ENCODE measurements around the gene E2F7. TPM values are rescaled to one million over a fixed set of nuclear protein-coding genes. Genes with fewer than 3 reads are reported as not detected.

The E2F7 gene
- total RNA-seq, 1 donor from 2014 or later, result 1.7 TPM

DNA sequence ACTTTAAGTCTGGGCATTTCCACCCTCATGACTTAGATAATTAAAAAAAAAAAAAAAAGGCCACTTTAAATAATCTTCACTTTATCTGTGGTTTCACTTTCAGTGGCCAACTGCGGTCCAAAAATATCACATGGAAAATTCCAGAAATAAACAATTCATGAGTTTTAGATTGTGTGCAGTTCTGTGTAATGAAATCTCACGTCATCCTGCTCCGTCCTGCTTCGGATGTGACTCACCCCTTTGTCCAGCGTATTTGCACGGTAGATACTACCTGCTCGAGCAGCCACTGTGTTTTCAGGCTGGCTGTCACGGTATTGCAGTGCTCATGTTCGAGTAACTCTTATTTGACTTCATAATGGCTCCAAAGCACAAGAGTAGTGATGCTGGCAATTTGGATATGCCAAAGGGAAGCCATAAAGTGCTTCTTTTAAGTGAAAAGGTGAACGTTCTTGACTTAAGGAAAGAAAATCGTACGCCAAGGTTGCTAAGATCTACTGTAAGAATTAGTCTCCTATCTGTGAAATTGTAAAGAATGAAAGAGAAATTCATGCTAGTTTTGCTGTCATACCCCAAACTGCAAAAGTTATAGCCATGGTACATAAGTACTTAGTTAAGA lies 2.4 kb downstream of the E2F7 start:
- DNase-seq (ENCODE audit: low spot score), result no peak

DNA sequence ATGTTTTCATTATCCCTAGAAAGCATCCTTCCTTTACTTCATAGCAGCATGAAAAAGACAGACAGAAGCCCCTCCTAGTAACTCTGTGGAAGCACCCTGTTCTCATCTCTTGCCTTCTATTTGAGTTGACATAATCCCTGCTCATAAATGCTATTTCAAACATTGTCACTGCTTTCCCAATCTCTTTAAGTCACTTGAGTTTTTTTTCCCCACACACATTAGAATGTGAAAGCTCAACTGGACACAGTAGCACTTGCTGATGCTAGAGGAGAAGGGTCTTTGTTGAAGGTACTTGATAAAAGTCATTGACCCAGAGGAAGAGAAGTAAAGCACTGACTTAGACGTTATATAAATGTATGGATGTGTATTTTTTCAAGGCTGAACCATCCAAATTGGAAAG lies 3.0 kb downstream of the E2F7 start:
- no peak for DNase-seq (ENCODE audit: low spot score)

DNA sequence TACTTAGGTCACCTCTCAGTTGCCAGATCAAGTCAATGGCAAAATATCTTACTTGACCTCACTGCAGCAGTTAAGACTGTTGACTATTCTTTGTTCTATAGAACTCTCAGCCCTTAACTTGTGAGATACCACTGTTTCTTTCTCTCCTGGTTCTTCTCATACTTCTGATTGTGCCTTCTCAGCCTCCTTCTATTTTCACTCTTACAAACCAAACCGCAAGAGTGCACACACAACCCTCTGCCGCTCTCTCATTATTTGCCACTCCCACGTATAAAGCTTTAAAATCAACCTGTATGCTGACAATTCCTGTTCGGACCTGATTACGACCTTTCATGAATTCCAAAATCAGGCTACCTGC lies 4.5 kb downstream of the E2F7 start:
- DNase-seq (ENCODE audit: low spot score), result no peak

DNA sequence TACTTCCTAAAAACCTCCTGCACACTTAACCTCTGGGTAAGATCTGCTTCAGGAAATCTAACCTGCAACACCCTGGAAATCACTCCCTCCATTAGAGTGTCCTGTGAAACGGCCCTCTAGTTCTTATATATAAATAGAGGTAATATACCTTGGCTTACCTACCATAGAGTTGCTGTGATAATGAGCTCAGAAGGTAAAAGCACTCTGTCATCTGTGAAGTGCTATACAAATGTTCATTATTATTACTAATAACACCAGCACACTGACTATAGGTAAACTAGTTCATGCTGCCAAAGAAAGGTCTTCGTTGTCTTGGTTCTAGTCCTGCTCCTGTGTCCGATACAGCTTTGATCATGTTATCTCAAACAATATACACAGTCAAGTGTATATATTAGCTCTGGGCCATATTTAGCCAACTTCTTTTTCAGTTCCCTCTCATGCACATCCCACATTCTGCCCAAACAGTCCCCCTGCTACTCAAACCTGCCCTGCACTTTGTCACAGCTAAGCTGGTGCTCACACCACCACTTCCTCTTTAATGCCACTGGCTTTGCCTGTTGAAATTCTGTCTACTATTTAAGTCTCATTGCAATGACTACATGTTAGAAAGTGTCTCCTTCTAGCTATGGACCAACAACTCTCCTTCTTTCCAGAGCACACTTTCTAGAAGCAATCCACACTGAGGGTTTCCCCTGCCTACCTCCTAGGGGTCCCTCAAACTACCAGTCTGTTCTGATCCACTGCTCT lies 5.1 kb downstream of the E2F7 start:
- DNase-seq (ENCODE audit: low spot score), result no peak

DNA sequence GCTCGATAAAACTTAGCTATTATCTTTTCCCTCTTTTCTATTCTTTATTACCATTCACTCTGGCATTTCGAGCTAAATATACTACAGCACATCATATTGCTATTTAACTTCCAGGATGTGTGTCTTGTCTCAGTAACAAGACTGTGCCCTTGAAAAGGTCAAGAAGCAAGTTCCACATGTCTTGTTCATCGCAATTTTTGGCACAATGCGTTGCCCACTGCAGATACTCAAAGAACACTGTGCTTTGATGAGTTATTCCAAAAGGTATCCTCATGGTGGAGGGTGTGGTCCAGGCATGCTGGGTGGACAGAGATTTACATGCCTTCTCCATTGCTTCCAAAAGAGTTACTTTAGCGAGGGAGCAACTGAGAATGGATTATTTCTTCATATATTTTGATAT lies 6.6 kb downstream of the E2F7 start:
- no peak for DNase-seq (ENCODE audit: low spot score)

DNA sequence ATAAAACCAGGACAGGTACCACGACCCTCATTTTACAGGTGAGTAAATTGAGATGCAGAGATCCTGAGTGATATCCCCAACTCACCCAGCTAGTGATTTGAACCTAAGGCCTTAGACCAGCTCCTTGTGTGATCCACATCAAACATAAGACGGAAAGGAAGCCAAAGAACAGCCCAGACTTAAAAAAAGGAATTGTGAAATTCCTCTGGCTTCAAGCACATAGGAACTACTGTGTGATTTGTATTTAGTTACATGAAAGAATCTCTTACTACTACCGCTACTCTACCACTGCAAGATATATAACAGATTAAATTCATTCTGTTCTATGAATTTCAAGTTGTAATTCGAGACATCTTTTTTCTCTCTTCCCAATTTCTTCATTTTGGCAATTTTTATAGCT lies 10.5 kb downstream of the E2F7 start:
- no peak for DNase-seq (ENCODE audit: low spot score)

DNA sequence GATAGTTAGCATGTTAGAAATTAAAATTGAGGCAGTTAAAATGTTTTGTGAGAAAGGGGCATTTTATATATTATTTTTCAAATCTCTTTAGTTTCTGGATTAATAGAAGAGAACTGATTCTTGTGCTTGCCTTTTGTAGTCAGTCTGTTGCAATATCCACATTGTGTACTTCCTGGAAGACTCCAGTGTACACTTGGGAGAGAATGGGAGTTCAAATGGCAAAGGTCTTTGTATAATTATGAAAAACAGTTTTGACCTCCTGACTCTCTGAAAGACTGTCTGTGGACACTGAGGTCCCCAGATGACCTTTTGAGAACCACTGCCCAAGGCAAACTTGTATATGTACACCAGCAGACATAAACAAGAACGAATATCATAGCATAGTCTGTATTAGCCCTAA lies 12.1 kb downstream of the E2F7 start:
- DNase-seq (ENCODE audit: low spot score), result no peak

DNA sequence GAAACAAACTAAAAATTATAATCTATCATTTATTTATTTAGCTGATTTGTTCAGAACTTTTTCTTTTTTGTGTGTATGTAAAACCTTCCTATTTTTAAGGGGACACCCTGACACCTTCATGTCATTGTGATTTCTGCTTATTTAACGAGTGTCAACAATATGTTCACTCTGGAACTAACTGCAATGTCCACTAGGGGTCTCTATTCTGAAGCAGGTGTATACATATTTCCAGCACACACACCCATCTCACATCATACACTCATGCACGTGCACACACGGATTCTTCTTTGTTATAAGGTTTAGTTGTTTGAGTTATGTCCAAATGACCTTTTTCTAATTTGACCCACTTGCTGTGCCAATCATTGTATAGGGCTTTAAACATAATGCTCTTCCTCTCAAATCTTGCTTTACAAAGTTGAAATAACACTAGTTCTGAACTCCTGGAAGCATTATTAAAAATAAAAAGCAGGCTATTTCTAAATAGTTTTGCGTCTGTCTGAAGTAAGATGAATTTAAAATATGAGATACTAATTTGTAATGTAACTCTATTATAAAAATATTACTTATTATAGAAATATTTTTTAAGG lies 15.5 kb downstream of the E2F7 start:
- peak; percentile 51 for DNase-seq (ENCODE audit: low spot score)

DNA sequence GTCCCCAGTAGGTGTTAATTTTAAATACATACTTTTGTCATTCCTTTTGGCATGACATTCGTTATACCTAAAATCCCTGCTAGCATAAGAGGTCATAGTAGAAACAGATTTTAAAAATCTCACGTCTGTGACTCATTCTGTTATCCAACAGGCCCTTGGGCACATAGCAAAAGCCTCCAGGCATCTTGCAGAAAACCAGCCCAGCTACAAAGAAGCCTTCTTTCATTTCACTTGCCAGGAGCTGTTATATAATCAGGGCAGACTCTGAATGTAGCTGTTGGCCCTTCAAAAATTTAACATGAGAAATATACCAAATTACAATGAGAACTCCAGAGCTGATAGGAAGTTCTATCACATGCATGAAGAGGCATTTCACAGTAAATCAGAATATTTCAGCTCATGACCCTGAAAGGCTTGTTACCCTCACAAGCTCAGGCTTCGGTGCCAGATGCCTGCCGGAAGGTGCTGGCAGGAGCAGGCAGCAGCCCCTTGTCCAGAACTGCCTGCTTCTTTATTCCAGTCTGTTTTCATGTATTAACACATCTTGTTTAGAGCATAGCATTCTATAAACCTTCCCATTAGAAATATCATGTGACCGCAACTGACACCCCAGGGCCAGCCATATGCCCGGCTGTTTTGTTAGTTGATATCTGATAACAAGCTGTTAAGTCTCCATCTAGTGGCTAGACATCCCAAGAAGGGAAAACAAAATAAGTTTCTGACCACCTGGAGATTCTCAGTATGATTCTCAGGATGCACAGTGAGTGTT lies 17.8 kb downstream of the E2F7 start:
- no peak for DNase-seq (ENCODE audit: low spot score)

DNA sequence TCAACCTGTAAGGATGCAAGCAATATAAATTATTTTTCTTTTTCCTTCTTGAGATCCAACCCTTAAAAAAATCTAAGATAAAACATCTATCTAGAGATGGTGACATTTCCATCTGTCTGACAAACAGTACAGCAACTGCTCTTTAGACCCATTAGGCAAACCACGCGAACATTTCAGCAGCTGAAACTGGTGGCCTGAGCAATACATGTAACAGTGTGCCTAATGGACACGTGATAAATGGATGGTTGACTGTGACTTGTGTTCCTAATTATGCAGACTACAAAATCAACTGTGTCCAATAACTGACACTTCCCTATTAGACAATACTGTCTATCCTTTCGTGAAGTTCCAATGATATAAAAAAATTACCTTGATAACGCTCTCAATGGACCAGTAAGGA lies 18.9 kb downstream of the E2F7 start:
- no peak for DNase-seq (ENCODE audit: low spot score)

DNA sequence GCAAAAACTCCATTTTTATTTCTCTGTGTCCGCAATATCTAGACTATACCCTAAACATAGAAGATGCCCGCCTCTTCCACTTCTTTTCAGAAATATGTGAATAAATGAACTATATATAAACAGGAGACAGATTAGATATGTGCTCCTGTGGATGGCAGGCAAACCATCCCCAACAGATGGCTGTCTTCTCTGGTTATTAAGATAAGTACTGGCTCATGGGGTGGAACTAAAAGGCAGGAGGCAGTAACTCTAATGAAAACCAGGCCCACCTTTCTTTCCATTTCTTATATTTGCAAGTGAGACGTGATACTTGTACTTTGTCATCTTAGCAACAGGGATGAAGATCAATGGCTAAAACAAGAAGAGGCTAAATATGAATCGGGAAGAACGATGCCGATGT lies 20.2 kb downstream of the E2F7 start:
- DNase-seq (ENCODE audit: low spot score), result peak; percentile 49

DNA sequence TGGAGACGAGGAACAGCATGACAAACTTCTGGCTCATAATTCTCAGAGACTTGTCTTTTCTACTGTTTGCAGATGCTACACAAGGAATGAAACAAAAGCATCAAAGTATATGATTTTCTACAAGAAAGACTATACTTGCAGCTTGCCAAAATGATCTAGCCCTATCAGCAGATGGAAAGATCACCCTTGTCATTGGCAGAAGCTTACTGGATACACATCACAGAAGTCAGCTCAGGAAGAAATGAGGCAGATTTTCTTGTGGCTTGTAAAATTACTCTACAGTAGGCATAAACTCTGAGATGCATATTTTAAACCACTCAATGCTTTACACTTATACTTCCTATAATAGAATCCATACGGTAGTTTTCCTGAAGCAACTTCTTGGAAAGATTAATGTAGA lies 20.6 kb downstream of the E2F7 start:
- peak; percentile 53 for DNase-seq (ENCODE audit: low spot score)

DNA sequence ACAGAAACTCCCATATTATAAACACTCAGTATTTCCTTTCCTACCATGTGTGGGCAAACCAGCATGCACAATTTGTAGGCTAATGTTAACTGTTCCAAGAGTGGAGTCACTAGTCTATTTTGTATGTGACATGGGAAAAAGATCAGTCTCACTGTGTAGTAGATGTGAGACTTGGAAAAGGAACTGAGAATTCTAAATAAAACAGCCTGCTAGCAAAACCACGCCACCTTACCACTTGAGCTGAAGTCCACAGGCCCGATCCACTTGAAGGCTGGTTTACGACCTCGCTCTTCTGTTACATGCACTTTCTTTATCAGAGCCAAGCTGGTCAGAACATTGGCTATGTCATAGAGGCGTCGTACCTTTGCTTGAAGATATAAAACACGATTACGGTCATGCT lies 22.5 kb downstream of the E2F7 start:
- DNase-seq (ENCODE audit: low spot score), result no peak

DNA sequence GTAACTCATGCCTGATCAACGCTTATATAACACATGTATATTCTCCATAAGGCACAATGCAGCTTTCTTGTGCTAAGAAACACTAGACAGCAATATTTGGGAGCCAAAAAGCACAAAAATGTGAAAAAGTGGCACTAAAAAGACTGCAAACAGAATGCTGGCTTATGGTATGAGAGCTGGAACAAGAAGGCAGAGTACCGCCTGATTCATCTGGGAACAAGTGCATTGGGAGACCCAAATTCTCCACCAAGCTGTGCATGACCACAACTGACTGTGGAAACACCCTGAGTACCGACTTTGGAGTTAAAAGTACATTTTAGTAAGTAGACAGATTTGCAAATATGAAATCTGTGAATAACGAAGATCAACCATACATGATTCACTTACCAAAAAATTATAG lies 25.1 kb downstream of the E2F7 start:
- DNase-seq (ENCODE audit: low spot score), result no peak

DNA sequence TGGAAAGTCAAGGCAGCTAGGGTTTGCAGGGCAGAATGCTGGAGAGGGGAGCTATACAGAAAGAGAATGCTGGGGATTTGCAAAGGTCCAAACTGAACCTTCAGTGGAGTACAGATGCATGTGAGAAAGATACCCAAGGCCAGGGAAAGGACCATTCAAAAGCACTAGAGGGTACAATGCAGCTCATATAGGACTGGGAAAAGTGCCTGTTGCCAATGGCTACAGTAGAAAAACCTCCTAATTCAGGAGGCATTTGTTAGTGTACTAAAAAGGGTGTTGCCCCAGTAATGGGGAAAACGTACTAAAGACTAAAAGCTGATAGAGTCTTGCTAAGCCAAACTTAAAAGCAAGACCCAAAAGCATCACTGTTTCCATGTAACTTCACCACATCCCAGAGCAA lies 30.1 kb downstream of the E2F7 start:
- DNase-seq (ENCODE audit: low spot score), result no peak

DNA sequence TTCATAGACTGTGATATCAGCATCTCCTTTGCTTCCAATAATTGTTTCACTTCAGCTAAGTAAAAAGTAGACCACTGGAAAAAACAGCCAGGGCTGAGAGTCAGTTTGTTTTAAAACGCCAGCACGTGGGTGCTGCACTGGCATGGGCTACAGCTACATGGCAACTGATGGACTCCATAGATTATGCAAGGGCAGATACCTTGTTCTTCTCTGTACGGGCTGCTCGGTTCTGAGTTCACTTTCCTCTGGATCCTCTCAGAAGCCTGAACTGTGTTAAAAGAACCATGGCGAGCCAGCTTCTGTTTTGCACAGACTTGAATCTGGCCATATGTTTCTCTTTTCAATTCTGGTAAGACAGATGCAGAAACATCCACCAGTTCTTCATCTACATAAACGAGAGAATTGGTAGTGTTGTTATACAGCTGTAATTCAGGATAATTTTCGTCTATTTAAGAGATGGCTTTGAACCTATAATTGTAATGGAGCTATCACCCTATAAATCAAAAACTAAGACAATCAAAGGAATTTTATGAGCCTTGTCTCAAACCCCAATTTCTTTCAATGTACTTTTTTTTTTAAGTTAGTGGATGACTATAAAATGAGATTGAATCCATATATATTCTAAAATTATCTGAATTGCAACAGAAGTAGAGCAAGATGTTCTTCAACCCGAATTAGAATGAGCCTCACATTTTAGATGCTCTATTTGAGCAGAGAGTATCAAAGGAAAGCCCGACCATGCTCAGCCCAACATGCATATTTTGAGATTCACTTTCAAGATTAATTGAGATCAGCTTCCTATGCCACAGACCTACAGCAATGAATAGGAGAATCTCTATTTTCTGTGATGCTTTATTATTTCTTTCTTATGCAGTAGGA lies 31.5 kb downstream of the E2F7 start:
- DNase-seq (ENCODE audit: low spot score), result peak; percentile 29

DNA sequence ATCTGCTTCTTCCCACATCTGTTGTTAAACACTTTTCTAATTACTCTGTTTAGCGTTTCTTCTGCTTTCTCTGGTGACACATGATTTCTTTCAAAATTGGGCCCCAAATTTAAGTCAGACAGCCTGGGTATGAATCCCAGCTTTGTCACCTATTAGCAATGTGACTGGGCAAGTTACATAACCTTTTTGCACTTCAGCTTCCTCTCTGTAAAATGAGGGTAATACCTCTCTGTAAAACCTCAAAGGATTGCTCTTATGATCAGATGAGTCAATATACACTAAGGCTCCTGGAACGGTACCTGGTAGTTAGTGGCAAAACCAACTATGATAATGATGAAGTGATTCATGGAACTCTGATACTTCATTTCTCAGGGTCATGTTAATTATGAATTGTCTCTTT lies 33.0 kb downstream of the E2F7 start:
- no peak for DNase-seq (ENCODE audit: low spot score)

DNA sequence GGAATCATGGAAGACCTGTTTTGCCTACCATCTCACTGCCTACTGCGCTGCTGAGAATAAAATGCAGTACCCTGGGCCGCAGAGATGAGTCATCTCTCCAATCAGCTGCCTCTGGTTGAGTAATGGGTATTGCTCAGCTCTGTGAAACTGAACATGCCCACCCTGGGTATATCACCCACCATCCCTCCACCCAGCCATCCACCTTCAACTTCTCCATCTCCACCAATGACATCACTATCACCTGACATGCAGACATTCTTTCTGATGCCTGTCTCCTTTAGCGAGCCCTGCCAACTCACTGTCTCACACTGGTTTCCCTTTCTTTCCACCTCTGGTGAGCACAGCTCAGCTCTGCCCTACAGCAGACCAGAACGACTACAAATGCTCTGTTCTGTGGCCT lies 33.6 kb downstream of the E2F7 start:
- DNase-seq (ENCODE audit: low spot score), result no peak

DNA sequence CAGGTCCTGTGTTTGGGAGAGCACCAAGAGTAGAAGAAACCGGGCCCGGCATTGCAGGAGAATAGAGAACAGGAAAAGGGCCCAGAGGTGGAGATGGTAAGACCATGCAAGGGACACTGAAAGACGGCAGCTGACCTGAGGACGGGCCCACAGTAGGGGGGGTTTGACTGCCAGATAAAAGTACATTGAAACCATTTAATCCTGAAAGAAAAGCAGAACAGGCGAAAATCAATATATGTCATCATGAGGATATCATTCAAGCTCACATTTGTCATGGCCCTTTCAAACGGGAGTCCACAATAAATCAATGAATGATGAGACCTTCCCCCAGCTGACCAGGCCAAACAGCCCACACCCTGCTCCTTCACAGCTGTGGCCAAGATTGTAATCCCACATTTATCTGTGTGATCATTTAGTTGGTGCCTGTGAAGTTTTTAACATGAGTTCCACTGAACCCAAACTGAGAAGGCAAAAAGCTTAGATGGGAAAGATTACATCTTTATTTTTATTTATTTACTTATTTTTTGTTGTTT lies 39.5 kb downstream of the E2F7 start:
- no peak for DNase-seq (ENCODE audit: low spot score)

DNA sequence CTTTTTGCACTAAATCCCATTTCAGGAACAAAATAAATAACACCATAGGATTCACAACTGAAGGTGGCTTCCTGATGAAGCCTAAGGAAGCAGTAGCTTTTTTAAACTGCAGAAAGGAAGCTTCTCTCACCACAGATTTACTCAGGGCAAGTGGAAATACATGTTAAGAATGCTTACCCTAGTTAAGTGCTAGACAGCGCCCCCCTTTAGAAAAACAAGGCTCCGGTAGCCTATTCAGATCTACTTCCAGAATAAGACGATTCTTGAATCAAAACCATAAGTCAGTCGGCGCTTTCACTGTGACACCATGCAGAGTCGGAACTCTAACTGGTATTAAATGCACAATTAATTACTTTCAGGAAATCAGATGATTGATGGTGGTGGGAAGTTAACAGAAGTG lies 41.9 kb downstream of the E2F7 start:
- DNase-seq (ENCODE audit: low spot score), result no peak

DNA sequence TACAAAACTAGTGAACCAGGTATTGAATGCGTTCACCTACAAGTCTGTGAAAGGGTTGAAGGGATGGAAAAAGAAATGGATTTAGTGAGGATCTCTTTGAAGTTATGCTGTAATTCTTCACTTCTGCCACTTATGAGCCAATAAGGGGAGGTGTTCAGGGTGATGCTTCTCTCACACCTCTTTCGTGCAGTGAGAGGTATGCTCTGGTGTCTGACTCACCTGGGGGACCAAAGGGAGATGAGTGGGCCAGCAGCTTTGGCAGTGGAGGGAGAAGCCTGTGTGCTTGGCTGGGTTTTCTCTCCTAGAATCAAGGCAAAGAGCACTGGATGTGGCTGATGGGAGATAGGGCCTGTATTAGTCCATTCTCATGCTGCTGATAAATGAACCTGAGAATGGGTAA lies 45.4 kb downstream of the E2F7 start:
- DNase-seq (ENCODE audit: low spot score), result no peak

All from umbilical cord (tissue), 2 donors.